ENCODE measurements around the gene TDP1.

TDP1 gene

GRCh38 chr14:90058876-90059458 is 103.2 kb downstream of the TDP1 start:
- no peak for DNase-seq (ENCODE audit: low read depth)
- TF ChIP-seq MYC (IDR thresholded peaks at IDR 0.05; ENCODE audit: low read depth, low read length): no peak
- no peak for TF ChIP-seq MAX (IDR thresholded peaks at IDR 0.05; ENCODE audit: low read depth, low read length)
- no peak for TF ChIP-seq POLR2A (IDR thresholded peaks at IDR 0.05; ENCODE audit: extremely low read depth, insufficient read length)
- no peak overlapping the region for H3K4me3 ChIP-seq (ENCODE audit: low read depth, low read length)

GRCh38 chr14:90060312-90060964 is 104.7 kb downstream of the TDP1 start:
- H3K4me3 ChIP-seq (ENCODE audit: low read depth, low read length): no peak overlapping the region
- DNase-seq (ENCODE audit: low read depth): peak; percentile 39
- TF ChIP-seq MYC (IDR thresholded peaks at IDR 0.05; ENCODE audit: low read depth, low read length) (no peak), CTCF (IDR thresholded peaks at IDR 0.05; ENCODE audit: low read depth, low read length) (peak; percentile 8), POLR2A (IDR thresholded peaks at IDR 0.05; ENCODE audit: extremely low read depth, insufficient read length) (no peak), MAX (IDR thresholded peaks at IDR 0.05; ENCODE audit: low read depth, low read length) (no peak)

GRCh38 chr14:90060965-90061684 is 105.4 kb downstream of the TDP1 start:
- no peak for DNase-seq (ENCODE audit: low read depth)

GRCh38 chr14:90061685-90062126 is 106.0 kb downstream of the TDP1 start, which contains the start of gene KCNK13:
Gene KCNK13 (plus strand): TSS chr14:90061994. CDS start chr14:90062206, 212 bp downstream.
- H3K4me3 ChIP-seq (ENCODE audit: low read depth, low read length): no peak within 1 kb of the TSS
- TF ChIP-seq MAX (IDR thresholded peaks at IDR 0.05; ENCODE audit: low read depth, low read length): no peak
- no peak for TF ChIP-seq POLR2A (IDR thresholded peaks at IDR 0.05; ENCODE audit: extremely low read depth, insufficient read length)
- TF ChIP-seq CTCF (IDR thresholded peaks at IDR 0.05; ENCODE audit: low read depth, low read length): no peak
- no peak for TF ChIP-seq MYC (IDR thresholded peaks at IDR 0.05; ENCODE audit: low read depth, low read length)
- peak; percentile 41 for DNase-seq (ENCODE audit: low read depth)

More at GRCh38 chr14:90060965-90061684, 105.4 kb downstream of the TDP1 start:
- TF ChIP-seq CTCF (IDR thresholded peaks at IDR 0.05; ENCODE audit: low read depth, low read length) (no peak), MYC (IDR thresholded peaks at IDR 0.05; ENCODE audit: low read depth, low read length) (no peak), MAX (IDR thresholded peaks at IDR 0.05; ENCODE audit: low read depth, low read length) (no peak), POLR2A (IDR thresholded peaks at IDR 0.05; ENCODE audit: extremely low read depth, insufficient read length) (no peak)
- H3K4me3 ChIP-seq (ENCODE audit: low read depth, low read length): no peak overlapping the region

- TF ChIP-seq POLR2A (IDR thresholded peaks at IDR 0.05; ENCODE audit: extremely low read depth, insufficient read length) (no peak), CTCF (IDR thresholded peaks at IDR 0.05; ENCODE audit: low read depth, low read length) (no peak), MYC (IDR thresholded peaks at IDR 0.05; ENCODE audit: low read depth, low read length) (no peak), MAX (IDR thresholded peaks at IDR 0.05; ENCODE audit: low read depth, low read length) (no peak)
- peak; percentile 14 for DNase-seq (ENCODE audit: low read depth)
- no peak overlapping the region for H3K4me3 ChIP-seq (ENCODE audit: low read depth, low read length)
These were observed 106.5 kb downstream of the TDP1 start for GRCh38 chr14:90062127-90062794.

All from NB4 (cell line).